Measurements from ENCODE around the gene PDE6G. TPM values are rescaled to one million over a fixed set of nuclear protein-coding genes. Genes with fewer than 3 reads are reported as not detected.

PDE6G gene
- total and polyA plus RNA-seq, 2 of the 13 experiments (the other 11 are each of a cell fraction or from before 2014, with no cell fraction given), result 1.4 to 6.7 TPM

DNA sequence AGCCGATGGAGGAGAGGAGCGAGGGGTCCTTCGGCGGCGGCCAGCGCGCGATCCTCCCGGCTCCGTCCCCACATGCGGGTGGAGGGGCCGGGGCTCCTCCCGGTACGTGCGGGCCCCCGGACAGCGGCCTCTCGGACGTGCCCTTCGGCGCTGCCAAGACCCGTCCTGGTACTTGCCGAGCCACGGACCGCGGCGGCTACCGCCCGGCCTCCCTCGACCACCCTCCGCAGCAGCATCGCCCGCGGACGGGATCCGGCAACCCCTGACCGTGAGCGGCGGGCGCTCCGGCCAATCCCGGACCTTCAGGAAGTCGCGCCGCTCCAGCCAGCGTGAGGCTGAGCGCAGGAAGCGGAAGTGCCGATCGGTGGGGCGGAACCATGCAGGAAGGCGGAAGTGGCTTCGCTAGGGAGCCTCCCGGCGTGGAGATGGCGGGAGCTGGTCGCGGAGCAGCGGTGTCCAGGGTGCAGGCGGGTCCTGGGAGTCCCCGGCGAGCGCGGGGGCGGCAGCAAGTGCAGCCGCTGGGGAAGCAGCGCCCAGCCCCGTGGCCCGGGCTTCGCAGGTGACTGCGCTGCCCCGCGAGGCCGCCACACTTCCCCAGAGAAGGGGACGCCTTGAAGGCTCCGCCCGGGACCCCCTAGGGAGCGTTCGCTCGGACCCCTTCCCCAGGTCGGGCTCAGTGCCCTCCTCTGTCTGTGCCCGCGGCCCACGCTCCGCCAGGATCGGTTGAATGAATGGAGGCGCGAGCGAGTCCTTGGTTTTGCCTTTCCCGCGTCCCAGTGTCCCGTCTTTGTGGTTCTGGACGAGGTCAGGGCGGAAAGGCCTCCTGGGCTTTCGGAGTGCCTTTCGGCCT, 10.2 kb upstream of the PDE6G start, which contains the start of the genes CCDC137 and OXLD1 (continued):
- TF ChIP-seq HDAC2 (CRISPR knock-in tag; IDR thresholded peaks at IDR 0.05) (peak; percentile 79; the same call in 1 of the 2 replicates), CBFB (CRISPR knock-in tag; IDR thresholded peaks at IDR 0.05) (peak; percentile 75), TP53 (CRISPR knock-in tag; conservative IDR thresholded peaks at IDR 0.05) (no peak), ZBTB7B (CRISPR knock-in tag; IDR thresholded peaks at IDR 0.05) (peak; percentile 76), ZNF484 (CRISPR knock-in tag; IDR thresholded peaks at IDR 0.05; ENCODE audit: borderline replicate concordance, low read depth) (no peak), IRX3 (CRISPR knock-in tag; IDR thresholded peaks at IDR 0.05; ENCODE audit: borderline replicate concordance, low read depth) (no peak), RXRB (CRISPR knock-in tag; IDR thresholded peaks at IDR 0.05; ENCODE audit: borderline replicate concordance) (peak; percentile 62; the same call in 1 of the 2 replicates), ZNF629 (CRISPR knock-in tag; conservative IDR thresholded peaks at IDR 0.05) (no peak), ZC3H13 (CRISPR knock-in tag; IDR thresholded peaks at IDR 0.05) (peak; percentile 79), RAD51 (IDR thresholded peaks at IDR 0.05; ENCODE audit: borderline replicate concordance) (no peak), CHD4 (IDR thresholded peaks at IDR 0.05; ENCODE audit: borderline replicate concordance, low read length) (no peak), TRIM24 (CRISPR knock-in tag; IDR thresholded peaks at IDR 0.05) (no peak), STAT5B (CRISPR knock-in tag; IDR thresholded peaks at IDR 0.05) (peak; percentile 81), THYN1 (CRISPR knock-in tag; IDR thresholded peaks at IDR 0.05; ENCODE audit: borderline replicate concordance, low read depth) (0 out of 2 replicates have a peak, but pooled peaks have one; percentile 35)
- TF ChIP-seq, protein P1, sequence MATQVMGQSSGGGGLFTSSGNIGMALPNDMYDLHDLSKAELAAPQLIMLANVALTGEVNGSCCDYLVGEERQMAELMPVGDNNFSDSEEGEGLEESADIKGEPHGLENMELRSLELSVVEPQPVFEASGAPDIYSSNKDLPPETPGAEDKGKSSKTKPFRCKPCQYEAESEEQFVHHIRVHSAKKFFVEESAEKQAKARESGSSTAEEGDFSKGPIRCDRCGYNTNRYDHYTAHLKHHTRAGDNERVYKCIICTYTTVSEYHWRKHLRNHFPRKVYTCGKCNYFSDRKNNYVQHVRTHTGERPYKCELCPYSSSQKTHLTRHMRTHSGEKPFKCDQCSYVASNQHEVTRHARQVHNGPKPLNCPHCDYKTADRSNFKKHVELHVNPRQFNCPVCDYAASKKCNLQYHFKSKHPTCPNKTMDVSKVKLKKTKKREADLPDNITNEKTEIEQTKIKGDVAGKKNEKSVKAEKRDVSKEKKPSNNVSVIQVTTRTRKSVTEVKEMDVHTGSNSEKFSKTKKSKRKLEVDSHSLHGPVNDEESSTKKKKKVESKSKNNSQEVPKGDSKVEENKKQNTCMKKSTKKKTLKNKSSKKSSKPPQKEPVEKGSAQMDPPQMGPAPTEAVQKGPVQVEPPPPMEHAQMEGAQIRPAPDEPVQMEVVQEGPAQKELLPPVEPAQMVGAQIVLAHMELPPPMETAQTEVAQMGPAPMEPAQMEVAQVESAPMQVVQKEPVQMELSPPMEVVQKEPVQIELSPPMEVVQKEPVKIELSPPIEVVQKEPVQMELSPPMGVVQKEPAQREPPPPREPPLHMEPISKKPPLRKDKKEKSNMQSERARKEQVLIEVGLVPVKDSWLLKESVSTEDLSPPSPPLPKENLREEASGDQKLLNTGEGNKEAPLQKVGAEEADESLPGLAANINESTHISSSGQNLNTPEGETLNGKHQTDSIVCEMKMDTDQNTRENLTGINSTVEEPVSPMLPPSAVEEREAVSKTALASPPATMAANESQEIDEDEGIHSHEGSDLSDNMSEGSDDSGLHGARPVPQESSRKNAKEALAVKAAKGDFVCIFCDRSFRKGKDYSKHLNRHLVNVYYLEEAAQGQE (IDR thresholded peaks at IDR 0.05; ENCODE audit: borderline replicate concordance in 1 of 2, low read depth in 1 of 2, low read length in 2 of 2), result no peak
- TF ChIP-seq, protein P2, sequence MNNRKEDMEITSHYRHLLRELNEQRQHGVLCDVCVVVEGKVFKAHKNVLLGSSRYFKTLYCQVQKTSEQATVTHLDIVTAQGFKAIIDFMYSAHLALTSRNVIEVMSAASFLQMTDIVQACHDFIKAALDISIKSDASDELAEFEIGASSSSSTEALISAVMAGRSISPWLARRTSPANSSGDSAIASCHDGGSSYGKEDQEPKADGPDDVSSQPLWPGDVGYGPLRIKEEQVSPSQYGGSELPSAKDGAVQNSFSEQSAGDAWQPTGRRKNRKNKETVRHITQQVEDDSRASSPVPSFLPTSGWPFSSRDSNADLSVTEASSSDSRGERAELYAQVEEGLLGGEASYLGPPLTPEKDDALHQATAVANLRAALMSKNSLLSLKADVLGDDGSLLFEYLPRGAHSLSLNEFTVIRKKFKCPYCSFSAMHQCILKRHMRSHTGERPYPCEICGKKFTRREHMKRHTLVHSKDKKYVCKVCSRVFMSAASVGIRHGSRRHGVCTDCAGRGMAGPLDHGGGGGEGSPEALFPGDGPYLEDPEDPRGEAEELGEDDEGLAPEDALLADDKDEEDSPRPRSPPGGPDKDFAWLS (CRISPR knock-in tag; IDR thresholded peaks at IDR 0.05; ENCODE audit: borderline replicate concordance), result no peak
- TF ChIP-seq, protein P3, sequence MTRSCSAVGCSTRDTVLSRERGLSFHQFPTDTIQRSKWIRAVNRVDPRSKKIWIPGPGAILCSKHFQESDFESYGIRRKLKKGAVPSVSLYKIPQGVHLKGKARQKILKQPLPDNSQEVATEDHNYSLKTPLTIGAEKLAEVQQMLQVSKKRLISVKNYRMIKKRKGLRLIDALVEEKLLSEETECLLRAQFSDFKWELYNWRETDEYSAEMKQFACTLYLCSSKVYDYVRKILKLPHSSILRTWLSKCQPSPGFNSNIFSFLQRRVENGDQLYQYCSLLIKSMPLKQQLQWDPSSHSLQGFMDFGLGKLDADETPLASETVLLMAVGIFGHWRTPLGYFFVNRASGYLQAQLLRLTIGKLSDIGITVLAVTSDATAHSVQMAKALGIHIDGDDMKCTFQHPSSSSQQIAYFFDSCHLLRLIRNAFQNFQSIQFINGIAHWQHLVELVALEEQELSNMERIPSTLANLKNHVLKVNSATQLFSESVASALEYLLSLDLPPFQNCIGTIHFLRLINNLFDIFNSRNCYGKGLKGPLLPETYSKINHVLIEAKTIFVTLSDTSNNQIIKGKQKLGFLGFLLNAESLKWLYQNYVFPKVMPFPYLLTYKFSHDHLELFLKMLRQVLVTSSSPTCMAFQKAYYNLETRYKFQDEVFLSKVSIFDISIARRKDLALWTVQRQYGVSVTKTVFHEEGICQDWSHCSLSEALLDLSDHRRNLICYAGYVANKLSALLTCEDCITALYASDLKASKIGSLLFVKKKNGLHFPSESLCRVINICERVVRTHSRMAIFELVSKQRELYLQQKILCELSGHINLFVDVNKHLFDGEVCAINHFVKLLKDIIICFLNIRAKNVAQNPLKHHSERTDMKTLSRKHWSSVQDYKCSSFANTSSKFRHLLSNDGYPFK (CRISPR knock-in tag; IDR thresholded peaks at IDR 0.05; ENCODE audit: borderline replicate concordance), result peak; percentile 95
- TF ChIP-seq, protein P4, sequence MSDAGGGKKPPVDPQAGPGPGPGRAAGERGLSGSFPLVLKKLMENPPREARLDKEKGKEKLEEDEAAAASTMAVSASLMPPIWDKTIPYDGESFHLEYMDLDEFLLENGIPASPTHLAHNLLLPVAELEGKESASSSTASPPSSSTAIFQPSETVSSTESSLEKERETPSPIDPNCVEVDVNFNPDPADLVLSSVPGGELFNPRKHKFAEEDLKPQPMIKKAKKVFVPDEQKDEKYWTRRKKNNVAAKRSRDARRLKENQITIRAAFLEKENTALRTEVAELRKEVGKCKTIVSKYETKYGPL (CRISPR knock-in tag; IDR thresholded peaks at IDR 0.05), result peak; percentile 55
